Body of pancreas (tissue), 4 donors: ENCODE measurements around the gene CDCA4. TPM values are rescaled to one million over a fixed set of nuclear protein-coding genes. Genes with fewer than 3 reads are reported as not detected.

Experiments used
- ATAC-seq: fragments of 150-250 bp; one replicate; pipeline ENCODE4 v1.9.1; 2016
- DNase-seq, 4 donors: peaks; one replicate each; pipeline ENCODE4 v3.0.0-alpha.2; 2019
- H3K27ac ChIP-seq, 4 donors: fragments of 200-600 bp; sonication (generic); 1 replicate in 3 of 4; 2 replicates in 1 of 4; pipeline versions ENCODE4 v1.5.1 to v1.6.1; 2016 to 2019; ENCODE audit warnings: mild to moderate bottlenecking in 1 of 4, mixed read lengths in 1 of 4, moderate library complexity in 1 of 4
- H3K27me3 ChIP-seq, 2 donors: fragments of 200-600 bp; sonication (generic); one replicate each; pipeline ENCODE4 v1.6.0; 2016; ENCODE audit warnings: mild to moderate bottlenecking in 1 of 2
- H3K36me3 ChIP-seq, 2 donors: fragments of 200-600 bp; sonication (generic); replicated peaks in 1 of 2; 2 replicates each; pipeline ENCODE4 v1.5.1; 2016; ENCODE audit warnings: low read depth in 2 of 2; ENCODE audit not compliant: insufficient read depth in 1 of 2
- H3K4me1 ChIP-seq: fragments of 200-600 bp; sonication (generic); one replicate; pipeline ENCODE4 v1.6.0; 2016
- H3K4me3 ChIP-seq, 2 donors: fragments of 200-600 bp; sonication (generic); 1 replicate in 1 of 2; 2 replicates in 1 of 2; pipeline ENCODE4 v1.5.1; 2016 to 2019
- H3K9me3 ChIP-seq, 3 donors: fragments of 200-600 bp; sonication (generic); 1 replicate in 2 of 3; 2 replicates in 1 of 3; pipeline ENCODE4 v1.5.1; 2016
- POLR2A ChIP-seq, 3 donors: fragments of 450-650 bp; IDR thresholded peaks; one replicate each; pipeline ENCODE4 v1.6.1; 2016; ENCODE audit warnings: antibody characterized with exemption in 3 of 3, mild to moderate bottlenecking in 2 of 3
- WGBS, 2 donors: methylation state at CpG; one replicate each; pipeline ENCODE4 v1.1.5; 2017; 5-methylcytosine and 5-hydroxymethylcytosine counted together
- intact Hi-C: fragments of 100-400 bp; cut with DNase I; formaldehyde crosslinking; loops from one replicate; pipeline ENCODE4 v1.15.1; 2023
- total RNA-seq, 2 donors: library from RNA; depleted of rRNA; stranded (reverse); fragments of >200 nt; gene quantifications; one replicate each; pipeline ENCODE4 v1.1.0, GENCODE V29; 2016
- TF ChIP-seq, protein P1 (sequence below), 7 experiments: fragments of 450-650 bp in 4 of 7; fragments of 200-600 bp in 3 of 7; sonication (generic) in 3 of 7; IDR thresholded peaks; one replicate each; pipeline ENCODE4 v1.5.1; 2016 to 2019; ENCODE audit warnings: antibody characterized with exemption in 7 of 7

Gene CDCA4
- total RNA-seq, 2 donors from 2014 or later = 2.6 to 4.7 TPM

DNA sequence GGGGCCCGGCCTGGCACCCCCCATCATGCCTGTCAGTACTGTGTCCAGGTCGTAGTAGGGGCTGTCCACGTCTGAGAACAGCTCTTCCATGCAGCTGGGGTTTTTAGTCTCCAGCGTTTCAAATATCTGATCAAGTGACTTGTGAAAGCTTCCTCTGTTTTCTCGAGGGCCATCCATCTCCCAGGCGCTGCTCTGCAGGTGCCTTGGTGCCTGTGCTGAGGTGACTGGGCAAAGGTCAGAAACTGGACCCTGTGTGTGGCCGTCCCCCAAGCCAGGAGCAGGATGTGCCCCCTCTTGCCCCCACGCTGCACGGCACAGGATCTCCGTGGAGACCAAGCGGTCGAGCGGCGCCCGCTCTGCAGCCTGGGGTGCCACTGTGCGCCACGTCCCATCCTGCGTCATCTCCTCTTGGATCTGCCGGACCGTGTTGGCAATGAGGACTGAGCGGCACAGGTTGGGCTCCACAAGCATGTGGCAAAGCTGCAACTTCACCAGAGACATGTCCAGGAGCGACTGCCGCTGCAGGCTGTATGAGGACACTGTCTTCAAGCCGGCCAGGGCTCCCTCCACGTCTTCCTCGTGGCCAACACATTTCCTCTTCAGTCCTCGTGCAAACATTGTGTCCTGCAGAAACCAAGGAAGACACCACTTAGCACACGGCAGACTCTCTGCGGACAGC lies 9.4 kb downstream of the CDCA4 start:
- WGBS, 2 donors = 86 to 89% methylated on average over 13 to 29 of the region's 29 CpGs
- Histone ChIP-seq H3K9me3 (no peaks in the 10 kb centered on the region), H3K36me3 (peaks cover 0 to 6% of the 10 kb centered on the region in 2 donors), H3K27me3 (no peaks in the 10 kb centered on the region), H3K27ac (no peak overlapping the region), H3K4me3 (no peak overlapping the region), H3K4me1 (no peaks in the 10 kb centered on the region)
- intact Hi-C loops = no loop called here
- TF ChIP-seq POLR2A (IDR thresholded peaks at IDR 0.05) = no peak
- TF ChIP-seq, protein P1, sequence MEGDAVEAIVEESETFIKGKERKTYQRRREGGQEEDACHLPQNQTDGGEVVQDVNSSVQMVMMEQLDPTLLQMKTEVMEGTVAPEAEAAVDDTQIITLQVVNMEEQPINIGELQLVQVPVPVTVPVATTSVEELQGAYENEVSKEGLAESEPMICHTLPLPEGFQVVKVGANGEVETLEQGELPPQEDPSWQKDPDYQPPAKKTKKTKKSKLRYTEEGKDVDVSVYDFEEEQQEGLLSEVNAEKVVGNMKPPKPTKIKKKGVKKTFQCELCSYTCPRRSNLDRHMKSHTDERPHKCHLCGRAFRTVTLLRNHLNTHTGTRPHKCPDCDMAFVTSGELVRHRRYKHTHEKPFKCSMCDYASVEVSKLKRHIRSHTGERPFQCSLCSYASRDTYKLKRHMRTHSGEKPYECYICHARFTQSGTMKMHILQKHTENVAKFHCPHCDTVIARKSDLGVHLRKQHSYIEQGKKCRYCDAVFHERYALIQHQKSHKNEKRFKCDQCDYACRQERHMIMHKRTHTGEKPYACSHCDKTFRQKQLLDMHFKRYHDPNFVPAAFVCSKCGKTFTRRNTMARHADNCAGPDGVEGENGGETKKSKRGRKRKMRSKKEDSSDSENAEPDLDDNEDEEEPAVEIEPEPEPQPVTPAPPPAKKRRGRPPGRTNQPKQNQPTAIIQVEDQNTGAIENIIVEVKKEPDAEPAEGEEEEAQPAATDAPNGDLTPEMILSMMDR (IDR thresholded peaks at IDR 0.05) = no peak
- DNase-seq (no peak), ATAC-seq (no peak)

DNA sequence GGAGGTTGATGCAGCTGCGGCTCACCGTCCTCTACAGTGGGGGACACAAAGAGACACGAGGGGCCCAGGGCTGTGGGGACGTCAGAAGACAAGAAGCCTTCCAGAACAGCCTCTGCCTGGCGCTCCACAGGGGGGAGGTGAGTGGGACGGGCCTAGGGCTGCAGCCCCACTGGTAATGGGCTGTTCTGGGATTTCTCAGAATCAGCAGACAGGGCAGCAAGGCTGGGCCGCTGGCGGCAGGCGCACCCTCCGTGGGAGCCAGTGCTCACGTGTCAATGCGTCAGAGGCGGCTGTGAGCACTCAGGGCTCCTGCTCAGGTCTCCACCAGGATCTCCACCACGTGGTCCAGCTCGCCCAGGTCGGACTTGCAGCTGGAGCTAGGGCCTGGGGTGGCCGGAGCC lies 10.0 kb downstream of the CDCA4 start:
- Histone ChIP-seq H3K27ac (no peak overlapping the region), H3K4me3 (no peak overlapping the region), H3K4me1 (no peaks in the 10 kb centered on the region), H3K27me3 (no peaks in the 10 kb centered on the region), H3K9me3 (no peaks in the 10 kb centered on the region), H3K36me3 (peaks cover 0 to 6% of the 10 kb centered on the region in 2 donors)
- TF ChIP-seq, protein P1 (IDR thresholded peaks at IDR 0.05) = no peak
- TF ChIP-seq POLR2A (IDR thresholded peaks at IDR 0.05) = no peak
- ATAC-seq = no peak
- WGBS, 2 donors = 78 to 80% methylated on average over 8 to 17 of the region's 17 CpGs
- intact Hi-C loops = no loop called here
- no peak for DNase-seq

DNA sequence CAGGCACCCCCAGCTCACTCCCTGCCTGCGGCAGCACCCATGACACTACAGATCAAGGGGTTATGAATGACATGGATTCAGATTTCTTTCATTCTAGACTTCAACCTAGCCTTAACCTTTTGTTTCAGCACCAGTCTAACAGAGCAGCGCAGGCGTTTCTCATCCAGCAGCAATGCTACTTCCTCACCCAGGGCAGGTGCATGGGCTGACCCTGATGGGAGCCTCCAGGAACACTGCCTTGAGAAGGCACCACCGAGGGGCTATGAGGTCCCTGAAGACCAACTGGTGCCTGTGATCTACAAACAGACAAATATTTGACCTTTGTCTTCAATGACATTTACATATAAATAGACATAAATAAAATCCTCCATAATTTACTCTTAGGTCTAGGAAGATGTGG lies 10.8 kb downstream of the CDCA4 start:
- TF ChIP-seq, protein P1 (IDR thresholded peaks at IDR 0.05) = no peak
- no peak for TF ChIP-seq POLR2A (IDR thresholded peaks at IDR 0.05)
- no peak overlapping the region for H3K27ac ChIP-seq
- no peak for ATAC-seq
- peaks cover 0 to 6% of the 10 kb centered on the region in 2 donors for H3K36me3 ChIP-seq
- 84 to 88% methylated on average over 4 of the region's 4 CpGs for WGBS, 2 donors
- no peak for DNase-seq
- no peak overlapping the region for H3K4me3 ChIP-seq
- intact Hi-C loops = no loop called here
- no peaks in the 10 kb centered on the region for H3K27me3 ChIP-seq
- H3K9me3 ChIP-seq = no peaks in the 10 kb centered on the region
- H3K4me1 ChIP-seq = no peaks in the 10 kb centered on the region

DNA sequence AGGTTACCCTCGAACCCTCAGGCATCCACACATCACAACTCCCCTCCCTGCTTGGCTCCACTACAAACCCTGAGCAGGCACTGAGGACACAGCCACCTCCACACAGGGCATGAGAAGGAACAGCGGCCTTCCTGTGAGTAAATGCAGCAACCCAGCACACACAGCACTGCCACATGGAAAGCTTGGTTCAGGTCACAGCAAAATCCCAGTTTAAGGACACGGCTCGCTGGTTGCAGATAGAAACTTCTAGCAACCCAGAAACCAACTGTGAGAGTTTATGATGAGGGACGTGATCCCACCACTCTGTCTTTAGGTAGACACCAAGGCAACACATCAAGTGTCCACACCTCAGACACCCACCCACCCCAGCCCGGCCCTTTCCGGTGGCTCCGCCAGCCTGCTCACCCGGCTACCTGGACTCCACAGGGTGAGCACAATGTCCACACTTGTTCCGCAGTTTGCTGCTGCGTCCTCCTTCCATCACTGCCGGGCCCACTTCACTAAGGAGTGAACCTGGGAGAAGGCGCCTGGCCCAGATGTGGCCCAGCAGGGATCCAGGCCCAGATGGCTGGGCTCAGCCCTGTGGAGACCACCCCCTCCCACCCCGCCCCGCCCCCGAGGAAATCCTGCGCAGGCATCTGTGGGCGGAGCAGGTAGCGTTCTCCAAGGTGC lies 13.2 kb downstream of the CDCA4 start:
- ATAC-seq (no peak), DNase-seq (no peak)
- peaks cover 0 to 6% of the 10 kb centered on the region in 2 donors for H3K36me3 ChIP-seq
- 90 to 94% methylated on average over 14 to 18 of the region's 19 CpGs for WGBS, 2 donors
- H3K4me1 ChIP-seq = no peaks in the 10 kb centered on the region
- no peak overlapping the region for H3K4me3 ChIP-seq
- no peaks in the 10 kb centered on the region for H3K27me3 ChIP-seq
- H3K9me3 ChIP-seq = no peaks in the 10 kb centered on the region
- TF ChIP-seq, protein P1 (IDR thresholded peaks at IDR 0.05) = no peak
- no peak for TF ChIP-seq POLR2A (IDR thresholded peaks at IDR 0.05)
- intact Hi-C loops = no loop called here
- no peak overlapping the region for H3K27ac ChIP-seq
